ENCODE measurements around the gene PPIG. TPM values are rescaled to one million over a fixed set of nuclear protein-coding genes. Genes with fewer than 3 reads are reported as not detected.
"Not testable (repeated sequence)": the region's sequence is repeated elsewhere in the genome, so short reads cannot be mapped to it uniquely, and the experiment has no call there.

The PPIG gene
- total RNA-seq, 1 experiment from 2014 or later, result 20.9 TPM

DNA sequence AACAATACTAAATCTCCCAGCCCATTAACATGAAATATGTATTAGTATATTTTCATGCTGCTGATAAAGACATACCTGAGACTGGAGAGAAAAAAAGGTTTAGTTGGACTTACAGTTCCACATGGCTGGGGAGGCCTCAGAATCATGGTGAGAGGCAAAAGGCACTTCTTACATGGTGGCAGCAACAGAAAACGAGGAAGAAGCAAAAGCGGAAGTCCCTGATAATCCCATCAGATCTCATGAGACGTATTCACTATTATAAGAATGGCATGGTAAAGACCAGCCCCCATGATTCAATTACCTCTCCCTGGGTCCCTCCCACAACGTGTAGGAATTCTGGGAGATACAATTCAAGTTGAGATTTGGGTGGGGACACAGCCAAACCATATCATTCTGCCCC, 102.7 kb downstream of the PPIG start:
- H2AFZ ChIP-seq (ENCODE audit: low read length); ATAC-seq; CTCF ChIA-PET; H3K27me3 ChIP-seq (ENCODE audit: low read length); H3K9me2 ChIP-seq (replicated peaks; ENCODE audit: low read length); H3K27ac ChIP-seq (ENCODE audit: low read length); H3K4me2 ChIP-seq (ENCODE audit: low read length); intact Hi-C loops (cut with micrococcal nuclease); H3F3A ChIP-seq (ENCODE audit: low read length, unreplicated experiment); BruUV-seq (replicated peaks); H4K20me1 ChIP-seq (ENCODE audit: low read length); H3K79me2 ChIP-seq (ENCODE audit: low read length); H3K9me3 ChIP-seq (ENCODE audit: low read length); DNase-seq; H3K4me3 ChIP-seq (ENCODE audit: low read length); H3K9ac ChIP-seq (ENCODE audit: low read length); POLR2A ChIA-PET (ENCODE audit: unreplicated experiment); H3K36me3 ChIP-seq (ENCODE audit: low read depth, low read length): not testable (repeated sequence)
- H3K4me1 ChIP-seq (ENCODE audit: insufficient read depth, low read length), result peaks cover 24% of the 10 kb centered on the region

DNA sequence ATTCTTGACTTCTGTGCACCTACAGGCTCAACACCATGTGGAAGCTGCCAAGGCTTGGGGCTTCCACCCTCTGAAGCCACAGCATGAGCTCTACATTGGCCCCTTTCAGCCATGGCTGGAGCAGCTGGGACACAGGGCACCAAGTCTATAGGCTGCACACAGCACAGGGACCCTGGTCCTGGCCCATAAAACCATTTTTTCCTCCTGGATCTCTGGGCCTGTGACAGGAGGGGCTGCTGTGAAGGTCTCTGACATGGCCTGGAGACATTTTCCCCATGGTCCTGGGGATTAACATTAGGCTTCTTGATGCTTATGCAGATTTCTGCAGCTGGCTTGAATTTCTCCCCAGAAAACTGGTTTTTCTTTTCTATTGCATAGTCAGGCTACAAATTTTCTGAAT, 103.8 kb downstream of the PPIG start:
- BruUV-seq (replicated peaks); CTCF ChIA-PET: not testable (repeated sequence)

GRCh38 chr2:169690958-169691357, 106.8 kb downstream of the PPIG start:
- H3K4me3 ChIP-seq (ENCODE audit: low read length), result no peak overlapping the region
- H3K36me3 ChIP-seq (ENCODE audit: low read depth, low read length), result no peaks in the 10 kb centered on the region
- CTCF ChIA-PET, result no interaction called here
- peaks cover 13% of the 10 kb centered on the region for H3K4me1 ChIP-seq (ENCODE audit: insufficient read depth, low read length)
- no peak overlapping the region for H3K9ac ChIP-seq (ENCODE audit: low read length)
- H3K27ac ChIP-seq (ENCODE audit: low read length), result no peak overlapping the region
- no peaks in the 10 kb centered on the region for H3F3A ChIP-seq (ENCODE audit: low read length, unreplicated experiment)
- BruUV-seq (replicated peaks), result no TSS peak
- POLR2A ChIA-PET (ENCODE audit: unreplicated experiment), result interaction anchor here (0.7 kb wide), 1 partner anchor 25 kb away, joined by 5 read pairs; no protein-coding TSS in a partner anchor
- H3K27me3 ChIP-seq (ENCODE audit: low read length), result no peaks in the 10 kb centered on the region
- no peaks in the 10 kb centered on the region for H3K9me2 ChIP-seq (replicated peaks; ENCODE audit: low read length)
- TF ChIP-seq, protein P1, sequence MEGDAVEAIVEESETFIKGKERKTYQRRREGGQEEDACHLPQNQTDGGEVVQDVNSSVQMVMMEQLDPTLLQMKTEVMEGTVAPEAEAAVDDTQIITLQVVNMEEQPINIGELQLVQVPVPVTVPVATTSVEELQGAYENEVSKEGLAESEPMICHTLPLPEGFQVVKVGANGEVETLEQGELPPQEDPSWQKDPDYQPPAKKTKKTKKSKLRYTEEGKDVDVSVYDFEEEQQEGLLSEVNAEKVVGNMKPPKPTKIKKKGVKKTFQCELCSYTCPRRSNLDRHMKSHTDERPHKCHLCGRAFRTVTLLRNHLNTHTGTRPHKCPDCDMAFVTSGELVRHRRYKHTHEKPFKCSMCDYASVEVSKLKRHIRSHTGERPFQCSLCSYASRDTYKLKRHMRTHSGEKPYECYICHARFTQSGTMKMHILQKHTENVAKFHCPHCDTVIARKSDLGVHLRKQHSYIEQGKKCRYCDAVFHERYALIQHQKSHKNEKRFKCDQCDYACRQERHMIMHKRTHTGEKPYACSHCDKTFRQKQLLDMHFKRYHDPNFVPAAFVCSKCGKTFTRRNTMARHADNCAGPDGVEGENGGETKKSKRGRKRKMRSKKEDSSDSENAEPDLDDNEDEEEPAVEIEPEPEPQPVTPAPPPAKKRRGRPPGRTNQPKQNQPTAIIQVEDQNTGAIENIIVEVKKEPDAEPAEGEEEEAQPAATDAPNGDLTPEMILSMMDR (conservative IDR thresholded peaks at IDR 0.05; ENCODE audit: low read depth, low read length), result no peak
- TF ChIP-seq EZH2 (IDR thresholded peaks at IDR 0.05; ENCODE audit: low read length, unreplicated experiment), result no peak
- TF ChIP-seq EZH2phosphoT487 (IDR thresholded peaks at IDR 0.05; ENCODE audit: borderline replicate concordance, low read length), result no peak
- H3K79me2 ChIP-seq (ENCODE audit: low read length), result peaks cover 6% of the 10 kb centered on the region; the same call in 1 of the 2 replicates
- no peak overlapping the region for H3K4me2 ChIP-seq (ENCODE audit: low read length)
- DNase-seq (no peak), ATAC-seq (no peak)
- H2AFZ ChIP-seq (ENCODE audit: low read length), result no peak overlapping the region
- H4K20me1 ChIP-seq (ENCODE audit: low read length), result no peaks in the 10 kb centered on the region
- H3K9me3 ChIP-seq (ENCODE audit: low read length), result 0 out of 2 replicates have a peak, but pooled peaks cover 4% of the 10 kb centered on the region
- intact Hi-C loops (cut with micrococcal nuclease), result loop anchor here (10.0 kb wide), 1 partner anchor 106 kb away; the partner anchor contains the start of gene PPIG

More for the DNA sequence above, 103.8 kb downstream of the PPIG start:
- H3K27ac ChIP-seq (ENCODE audit: low read length); H3K79me2 ChIP-seq (ENCODE audit: low read length); H4K20me1 ChIP-seq (ENCODE audit: low read length); ATAC-seq; H3K4me2 ChIP-seq (ENCODE audit: low read length); DNase-seq; H3K27me3 ChIP-seq (ENCODE audit: low read length); H3F3A ChIP-seq (ENCODE audit: low read length, unreplicated experiment); POLR2A ChIA-PET (ENCODE audit: unreplicated experiment); intact Hi-C loops (cut with micrococcal nuclease); H3K4me3 ChIP-seq (ENCODE audit: low read length); H3K9me2 ChIP-seq (replicated peaks; ENCODE audit: low read length); H3K36me3 ChIP-seq (ENCODE audit: low read depth, low read length); H3K9me3 ChIP-seq (ENCODE audit: low read length); H2AFZ ChIP-seq (ENCODE audit: low read length); H3K9ac ChIP-seq (ENCODE audit: low read length): not testable (repeated sequence)
- H3K4me1 ChIP-seq (ENCODE audit: insufficient read depth, low read length), result peaks cover 17% of the 10 kb centered on the region

Other genes with a start within 250 kb of the PPIG start
- gene LRP2, start 221.8 kb upstream of the PPIG start, total RNA-seq (2014; rRNA removed), result not detected in 2 replicates
- gene BBS5, start 104.9 kb upstream of the PPIG start, total RNA-seq (2014; rRNA removed), result 3.3 and 3.8 TPM in 2 replicates
- 0.07 and 0.12 TPM in 2 replicates for gene KLHL41, start 74.6 kb upstream of the PPIG start, total RNA-seq (2014; rRNA removed)
- 21.1 and 27.0 TPM in 2 replicates for gene FASTKD1, start 10.5 kb upstream of the PPIG start, total RNA-seq (2014; rRNA removed)
- not detected in 2 replicates for gene CFAP210, start 110.1 kb downstream of the PPIG start, total RNA-seq (2014; rRNA removed)
- gene PHOSPHO2, start 110.1 kb downstream of the PPIG start, total RNA-seq (2014; rRNA removed), result 5.0 and 5.9 TPM in 2 replicates
- 13.6 and 15.3 TPM in 2 replicates for gene KLHL23, start 149.5 kb downstream of the PPIG start, total RNA-seq (2014; rRNA removed)
- gene SSB, start 214.5 kb downstream of the PPIG start, total RNA-seq (2014; rRNA removed), result 108 and 109 TPM in 2 replicates
- gene METTL5, start 240.6 kb downstream of the PPIG start, total RNA-seq (2014; rRNA removed), result 61.1 and 62.0 TPM in 2 replicates
- gene UBR3, start 243.1 kb downstream of the PPIG start, total RNA-seq (2014; rRNA removed), result 29.3 and 30.9 TPM in 2 replicates